ENCODE results near the gene RALB.

Gene RALB

GRCh38 chr2:120223034-120223912, 29.4 kb upstream of the RALB start, which contains the start of gene TMEM185B (continued):
- TF ChIP-seq ZNF639 (tag by site-specific recombination; IDR thresholded peaks at IDR 0.05) (no peak), ZNF692 (tag by site-specific recombination; IDR thresholded peaks at IDR 0.05) (no peak; the same call in none of the 2 replicates), ZNF560 (tag by site-specific recombination; IDR thresholded peaks at IDR 0.05; ENCODE audit: borderline replicate concordance) (no peak), ZNF600 (tag by site-specific recombination; IDR thresholded peaks at IDR 0.05) (no peak), TCF7L2 (IDR thresholded peaks at IDR 0.05; ENCODE audit: borderline replicate concordance, low read depth, low read length) (no peak), ATF2 (tag by site-specific recombination; IDR thresholded peaks at IDR 0.05; ENCODE audit: low read depth) (no peak), HIC1 (tag by site-specific recombination; IDR thresholded peaks at IDR 0.05) (peak; percentile 85), ZBTB17 (tag by site-specific recombination; IDR thresholded peaks at IDR 0.05) (peak; percentile 32; the same call in 1 of the 2 replicates), GLIS2 (tag by site-specific recombination; IDR thresholded peaks at IDR 0.05) (peak; percentile 77), ZNF132 (tag by site-specific recombination; IDR thresholded peaks at IDR 0.05; ENCODE audit: borderline replicate concordance) (no peak), ZBTB1 (tag by site-specific recombination; IDR thresholded peaks at IDR 0.05) (no peak), SETDB1 (IDR thresholded peaks at IDR 0.05; ENCODE audit: insufficient read length, low read length) (peak; percentile 66), KLF16 (tag by site-specific recombination; IDR thresholded peaks at IDR 0.05) (no peak), ZBTB49 (tag by site-specific recombination; IDR thresholded peaks at IDR 0.05; ENCODE audit: low read depth) (no peak), GLIS1 (tag by site-specific recombination; IDR thresholded peaks at IDR 0.05) (peak; percentile 69), ZBTB10 (tag by site-specific recombination; IDR thresholded peaks at IDR 0.05) (no peak; the same call in 1 of the 2 replicates), ZBTB20 (tag by site-specific recombination; IDR thresholded peaks at IDR 0.05) (peak; percentile 49; the same call in 1 of the 2 replicates), ZNF501 (tag by site-specific recombination; IDR thresholded peaks at IDR 0.05) (peak; percentile 80), ZFP69B (tag by site-specific recombination; IDR thresholded peaks at IDR 0.05) (0 out of 2 replicates have a peak, but pooled peaks have one; percentile 11), SP2 (tag by site-specific recombination; IDR thresholded peaks at IDR 0.05) (peak; percentile 74), ZFP37 (tag by site-specific recombination; IDR thresholded peaks at IDR 0.05) (no peak), ZNF394 (tag by site-specific recombination; IDR thresholded peaks at IDR 0.05; ENCODE audit: borderline replicate concordance) (0 out of 2 replicates have a peak, but pooled peaks have one; percentile 26), ZNF596 (tag by site-specific recombination; IDR thresholded peaks at IDR 0.05) (no peak), ZBTB8A (tag by site-specific recombination; IDR thresholded peaks at IDR 0.05) (peak; percentile 81), ZNF571 (tag by site-specific recombination; IDR thresholded peaks at IDR 0.05) (no peak), ZNF121 (tag by site-specific recombination; IDR thresholded peaks at IDR 0.05) (no peak), ZNF423 (tag by site-specific recombination; IDR thresholded peaks at IDR 0.05) (peak; percentile 88)

All from HEK293 (cell line).